ENCODE measurements around the gene ECSIT.

DNA sequence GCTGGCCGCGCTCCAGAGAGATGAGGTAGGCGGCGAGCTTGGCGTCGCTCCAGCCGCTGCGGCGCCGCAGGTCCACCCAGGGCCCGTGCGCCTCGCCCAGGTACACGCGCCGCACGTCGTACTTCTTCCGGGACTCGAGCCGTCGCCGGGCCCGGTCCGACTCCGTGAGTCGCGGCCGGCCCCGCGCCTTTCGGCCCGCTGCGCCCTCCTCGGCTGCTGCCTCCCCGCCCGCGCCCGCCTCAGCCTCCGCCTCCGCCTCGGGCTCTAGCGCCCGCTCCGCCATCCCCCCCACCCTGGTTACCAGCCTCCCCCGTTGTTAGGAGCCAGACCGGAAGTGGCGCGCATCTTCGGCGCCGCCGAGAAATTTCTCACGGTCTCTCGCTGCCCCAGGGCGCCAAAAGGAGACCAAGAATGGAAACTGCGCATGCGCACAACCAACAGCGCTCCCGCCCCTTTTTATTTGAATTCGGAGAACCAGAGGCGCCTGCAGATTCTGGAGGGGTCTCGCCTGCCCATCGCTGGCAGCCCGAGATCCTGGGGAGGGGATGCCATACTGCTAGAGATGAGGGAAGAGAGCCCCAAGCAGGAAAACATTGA, 23.3 kb downstream of the ECSIT start, which contains the start of gene ZNF653:
- TF ChIP-seq SUZ12 (IDR thresholded peaks at IDR 0.05; ENCODE audit: extremely low read depth, insufficient read depth, insufficient read length) (no peak), YY1 (IDR thresholded peaks at IDR 0.05; ENCODE audit: insufficient read depth, insufficient read length) (no peak)

Measured in NT2/D1 (cell line).